Activated CD8-positive, alpha-beta memory T cell treated with anti-CD3 and anti-CD28 coated beads, Interleukin-2, amount 50 U/mL, for 48 hours (primary cell): ENCODE results near the gene DNAH8.

Source experiments
- DNase-seq: peaks from one replicate; pipeline ENCODE4 v3.0.0-alpha.2; 2020

The DNAH8 gene

DNA sequence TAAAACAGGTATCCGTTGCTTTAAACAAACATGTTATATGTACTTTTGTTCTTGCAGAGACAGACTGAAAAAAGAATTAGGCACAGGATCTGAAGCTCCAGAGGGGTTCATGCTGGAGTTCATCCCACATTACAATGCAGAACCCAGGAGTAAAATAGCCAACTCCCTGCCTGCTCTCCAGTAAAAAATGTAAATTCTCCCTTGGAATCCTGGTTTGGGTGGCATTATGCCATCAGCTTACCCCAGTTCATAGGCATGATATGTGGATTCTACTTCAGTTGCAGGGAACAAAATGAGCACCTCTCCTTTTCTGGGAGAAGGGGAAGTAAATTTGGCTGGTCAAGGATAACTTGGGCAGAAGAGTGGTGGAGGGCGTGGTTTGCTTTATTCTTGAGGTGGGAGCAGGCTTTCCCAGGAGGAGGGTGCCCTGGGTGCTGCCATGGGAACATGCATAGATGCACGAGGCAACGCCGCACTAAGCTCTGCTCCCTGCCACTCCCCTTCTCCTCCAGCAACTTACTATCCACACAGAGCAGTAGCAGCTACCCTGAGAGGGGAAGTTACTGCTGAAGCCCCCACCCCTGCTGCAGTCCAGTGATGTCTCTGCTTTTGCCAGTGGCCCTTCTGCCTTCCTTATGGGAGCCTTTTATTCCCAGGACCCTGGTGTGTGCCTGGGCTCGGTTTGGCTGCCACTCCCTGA lies 261.8 kb downstream of the DNAH8 start:
- DNase-seq = no peak

DNA sequence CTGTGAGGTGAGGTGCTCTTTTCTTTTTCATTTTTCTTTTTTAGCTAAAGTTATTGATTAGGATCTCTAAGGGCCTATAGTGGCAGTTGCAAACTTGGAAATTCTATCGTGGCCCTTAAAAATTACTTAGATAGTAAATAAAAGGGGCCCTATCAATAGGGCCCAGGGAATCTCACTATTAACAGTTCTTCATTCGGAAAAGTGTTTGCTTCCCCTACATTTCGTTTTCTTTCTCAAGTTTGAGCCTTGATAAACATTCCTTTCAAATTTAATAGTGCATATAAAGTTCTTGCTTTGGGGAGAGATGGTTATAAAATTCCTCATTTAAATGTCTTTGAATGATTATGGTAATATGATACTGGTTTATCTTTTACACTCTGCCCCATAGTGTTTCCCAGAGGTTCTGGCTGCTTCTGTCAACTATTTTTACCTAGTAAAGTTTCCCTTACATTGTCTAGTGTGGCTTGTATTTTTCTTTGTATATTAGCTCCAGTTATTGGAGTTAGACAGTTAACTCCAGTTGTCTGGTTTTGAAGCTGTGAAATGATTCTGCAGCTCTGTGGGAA lies 263.1 kb downstream of the DNAH8 start:
- DNase-seq = no peak

DNA sequence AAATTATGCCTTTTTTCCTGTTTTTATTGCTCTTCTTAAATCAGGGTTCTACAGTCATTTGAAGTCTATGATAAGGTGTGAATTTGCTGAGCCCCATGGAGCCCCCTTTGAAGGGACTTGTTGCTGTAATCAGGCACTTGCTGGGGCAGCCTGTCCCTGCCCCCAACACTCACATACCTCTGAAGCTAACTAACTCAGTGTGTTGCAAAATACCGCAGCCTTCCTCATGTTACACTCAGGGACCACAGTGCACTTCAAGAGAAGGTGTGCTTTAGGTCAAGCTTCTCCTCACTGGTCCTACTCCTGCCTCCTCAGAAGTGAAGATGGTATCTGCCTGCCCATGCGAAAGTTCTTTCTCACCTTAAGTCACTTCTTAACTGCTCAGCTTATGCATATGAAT lies 267.4 kb downstream of the DNAH8 start:
- no peak for DNase-seq

DNA sequence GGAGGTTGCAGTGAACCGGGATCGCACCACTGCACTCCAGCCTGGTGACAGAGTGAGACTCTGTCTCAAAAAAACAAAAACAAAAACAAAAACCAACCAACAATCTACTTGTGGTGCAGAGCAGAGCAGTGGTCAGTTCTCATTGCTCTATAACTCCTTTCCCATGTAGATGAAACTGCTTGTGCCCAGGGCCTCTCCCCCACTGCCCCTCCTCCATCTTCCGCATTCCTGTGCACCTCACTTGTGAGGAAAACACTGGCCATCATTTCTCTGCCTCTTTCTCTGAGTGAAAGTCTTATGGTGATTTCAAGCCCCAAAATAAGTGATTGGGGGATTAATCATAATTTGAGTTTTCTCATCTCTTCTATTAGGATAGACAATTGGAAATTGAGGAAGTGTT lies 269.6 kb downstream of the DNAH8 start:
- no peak for DNase-seq

DNA sequence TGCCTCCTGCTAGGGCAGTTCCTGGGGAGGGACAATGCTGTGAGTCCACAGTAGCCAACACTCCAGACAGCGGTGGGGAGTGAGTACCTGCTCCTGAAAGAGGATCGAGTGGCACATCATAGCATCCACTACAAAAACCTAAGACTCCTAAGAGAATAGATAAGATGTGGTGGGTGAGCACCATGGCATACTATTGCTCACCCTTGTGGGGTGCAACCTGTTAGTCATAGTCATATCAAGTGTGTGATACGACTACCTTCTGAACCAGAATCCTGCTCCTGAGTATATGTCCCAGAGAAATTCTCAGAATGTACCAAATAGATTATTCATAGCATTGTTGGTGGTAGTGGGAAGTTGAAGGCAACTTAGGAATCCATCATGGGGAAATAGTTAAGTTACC lies 270.7 kb downstream of the DNAH8 start:
- DNase-seq = no peak

DNA sequence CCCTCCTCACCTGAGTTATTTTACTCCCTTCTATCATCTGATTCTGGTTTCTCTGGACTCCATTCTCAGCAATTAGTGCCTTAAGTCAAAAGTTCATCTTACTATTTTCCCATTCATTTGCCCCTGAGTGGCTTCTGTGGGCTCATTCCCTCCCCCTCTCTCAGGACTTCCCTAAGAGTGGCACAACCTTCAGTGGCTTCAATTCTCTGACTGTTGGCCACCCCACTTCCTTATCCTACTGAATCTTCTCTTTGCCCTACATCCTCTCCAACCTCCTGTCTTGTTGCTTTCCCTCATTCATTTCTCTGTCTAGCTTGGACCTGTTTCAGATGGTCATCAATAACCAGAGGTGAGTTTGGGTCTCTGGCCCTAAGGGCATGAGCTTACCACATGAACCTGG lies 272.4 kb downstream of the DNAH8 start:
- no peak for DNase-seq

DNA sequence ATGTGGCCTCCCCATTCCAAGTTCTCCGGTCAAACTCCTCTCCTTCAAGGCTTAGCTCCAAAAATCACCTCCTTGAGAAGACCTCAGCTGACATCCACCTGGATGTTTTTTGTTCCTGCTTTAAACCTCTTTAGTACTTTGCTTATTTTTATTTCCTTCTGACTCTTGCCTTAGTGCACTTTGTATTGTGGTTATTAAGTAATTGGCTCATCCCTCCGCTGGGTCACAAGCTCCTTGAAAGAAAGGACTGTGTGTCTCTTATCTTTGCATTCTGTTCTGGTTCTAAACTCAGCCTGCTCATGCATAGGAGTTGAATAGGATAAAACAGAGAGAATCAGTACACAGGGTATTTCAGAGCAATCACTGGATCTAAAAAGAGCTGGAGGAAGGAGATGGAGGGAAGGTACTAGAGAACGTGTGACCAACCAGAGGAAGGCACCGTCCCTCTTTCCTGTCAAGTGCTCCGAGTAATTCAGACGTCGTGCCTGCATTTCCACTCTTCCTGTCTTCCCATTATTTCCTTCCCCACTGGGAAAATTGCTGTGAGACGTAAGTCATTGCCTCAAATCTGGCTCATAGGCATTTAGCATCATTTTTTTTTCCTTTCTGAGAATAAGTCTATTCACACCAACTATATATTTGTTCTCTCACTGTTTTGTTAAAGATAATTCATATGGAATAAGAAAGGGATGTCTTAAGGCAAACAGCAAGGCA lies 273.8 kb downstream of the DNAH8 start:
- no peak for DNase-seq

DNA sequence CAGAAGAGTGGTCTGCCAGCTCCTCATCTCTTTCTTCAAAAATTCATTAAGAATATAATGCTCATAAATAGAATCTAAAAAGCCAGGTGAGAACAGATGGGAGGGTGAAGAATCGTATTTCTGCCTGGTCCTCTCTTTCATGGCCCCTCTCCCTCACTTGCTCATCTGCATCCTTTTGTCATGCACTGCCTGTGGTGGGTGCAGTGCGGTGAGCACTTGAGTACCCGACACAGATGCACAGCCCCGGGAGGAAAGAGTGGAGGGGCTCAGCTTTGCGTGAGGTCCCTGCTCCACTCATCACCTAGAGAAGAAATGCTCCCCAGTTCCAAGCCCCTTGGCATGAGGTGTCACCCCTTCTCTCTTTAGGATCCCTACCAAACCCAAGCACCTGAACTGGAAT lies 275.4 kb downstream of the DNAH8 start:
- DNase-seq = no peak

DNA sequence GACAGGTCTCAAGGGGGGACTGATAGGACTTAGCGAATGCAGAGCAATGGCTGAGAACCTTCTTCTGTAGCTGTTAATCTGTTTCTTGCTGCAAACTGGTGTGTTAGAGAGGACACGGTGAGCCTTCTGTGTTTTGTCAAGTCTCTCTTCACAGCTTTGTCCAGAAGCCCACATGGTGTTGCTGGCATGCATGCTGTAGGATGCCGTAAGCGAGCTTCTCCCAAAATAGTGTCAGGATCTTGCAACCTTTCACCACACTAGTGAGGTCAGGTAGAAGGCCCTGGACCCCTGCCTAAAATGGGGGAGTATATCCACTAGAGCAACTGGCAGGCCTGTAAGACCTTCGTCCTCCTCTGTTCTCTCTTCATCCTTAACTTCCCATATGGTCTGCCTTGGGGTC lies 281.6 kb downstream of the DNAH8 start:
- DNase-seq = no peak

DNA sequence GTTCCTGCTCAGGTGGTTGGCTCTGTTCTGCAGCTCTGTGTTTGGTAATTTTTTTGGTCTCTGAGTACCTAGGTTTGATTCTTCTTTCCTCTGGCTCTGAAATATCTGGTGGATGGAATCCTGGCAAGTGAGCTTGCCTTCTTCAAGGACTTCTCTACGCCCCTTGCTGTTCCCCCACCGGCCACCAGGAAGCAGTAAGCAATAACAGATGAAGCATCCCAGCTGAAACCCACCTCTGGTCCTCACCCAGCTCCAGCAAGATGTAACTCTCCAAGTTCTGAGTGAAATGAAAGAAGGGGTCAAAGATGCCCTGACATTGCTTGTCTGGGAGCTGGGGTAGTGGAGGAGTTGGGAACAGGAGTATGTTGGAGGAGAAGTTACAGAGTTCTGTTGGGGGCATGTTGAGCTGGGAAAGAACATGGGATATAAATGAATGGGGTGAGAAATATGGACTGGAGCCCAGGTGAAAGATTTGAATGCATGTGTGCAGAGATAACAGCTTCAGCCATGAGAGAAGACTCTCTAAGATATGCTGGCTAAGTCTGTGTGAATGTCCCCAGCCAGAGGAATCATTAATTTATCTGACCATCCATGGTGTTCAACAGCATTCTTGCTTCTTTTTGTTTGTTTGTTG lies 282.1 kb downstream of the DNAH8 start:
- DNase-seq = peak; percentile 59

DNA sequence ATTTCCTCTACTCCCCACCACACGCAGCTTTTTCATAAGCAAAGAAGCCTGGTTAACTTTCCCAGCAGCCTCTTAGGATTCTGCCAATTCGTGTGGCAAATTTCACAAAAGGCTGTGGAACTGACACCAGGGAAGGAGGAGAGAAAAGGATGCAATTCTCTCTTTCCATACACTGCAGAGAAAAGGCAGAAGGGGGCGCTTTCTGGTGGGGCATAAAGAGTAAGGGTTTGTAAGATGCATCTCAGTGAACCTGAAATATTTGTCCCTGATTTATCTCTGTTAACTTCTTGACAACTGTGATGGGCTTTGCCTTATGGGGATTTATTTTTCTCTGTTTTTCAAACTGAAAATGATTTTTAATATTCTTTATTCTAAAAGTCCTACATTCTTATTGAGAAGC lies 288.0 kb downstream of the DNAH8 start:
- DNase-seq = no peak

DNA sequence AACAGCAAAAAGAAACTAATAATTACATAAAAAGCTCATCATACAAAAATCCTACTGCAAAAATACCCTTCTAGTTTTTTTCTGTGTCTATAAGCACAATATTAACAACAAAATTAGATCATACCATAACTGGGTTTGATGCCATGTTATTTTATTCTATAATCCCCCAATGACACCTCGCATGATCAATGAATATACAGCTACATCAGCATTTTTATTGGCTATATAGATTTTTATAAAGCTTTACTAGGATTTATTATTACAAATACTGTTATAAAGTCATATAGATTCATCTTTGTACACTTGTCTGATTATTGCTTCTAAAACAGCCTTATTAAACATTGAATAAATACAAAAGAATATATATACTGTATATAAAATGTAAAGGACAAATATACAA lies 288.4 kb downstream of the DNAH8 start:
- DNase-seq = no peak

DNA sequence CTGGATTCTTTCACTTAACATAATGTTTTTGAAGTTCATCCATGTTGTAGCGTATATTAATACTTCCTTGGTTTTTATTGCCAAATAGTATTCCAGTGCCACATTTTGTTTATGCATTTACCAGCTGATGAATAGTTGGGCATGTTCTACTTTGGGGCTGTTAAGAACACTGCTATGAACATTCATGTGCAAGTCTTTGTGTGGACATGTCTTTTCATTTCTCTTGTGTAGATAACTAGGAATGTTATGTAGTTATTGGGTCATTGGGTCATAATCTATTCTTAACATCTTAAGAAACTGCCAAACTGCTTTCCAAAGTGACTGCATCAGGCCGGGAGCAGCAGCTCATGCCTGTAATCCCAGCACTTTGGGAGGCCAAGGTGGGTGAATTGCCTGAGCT lies 289.7 kb downstream of the DNAH8 start:
- DNase-seq = no peak

DNA sequence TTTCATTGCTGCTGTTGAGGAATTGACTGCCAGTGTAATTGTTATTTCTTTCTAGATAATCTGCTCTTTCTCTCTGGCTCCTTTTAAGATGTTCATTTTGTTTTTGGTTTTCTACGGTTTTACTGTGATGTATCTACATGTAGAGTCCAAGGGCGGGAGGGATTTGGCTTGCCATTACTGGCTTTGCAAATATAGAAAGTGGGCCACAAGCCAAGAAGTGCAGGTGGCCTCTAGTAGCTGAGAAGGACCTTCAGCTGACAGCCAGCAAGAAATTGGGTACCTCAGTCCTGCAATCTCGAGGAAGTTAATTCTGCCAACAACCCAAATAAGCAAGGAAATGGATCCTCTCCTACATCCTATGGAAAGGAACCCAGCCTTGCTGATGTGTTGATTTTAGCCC lies 290.7 kb downstream of the DNAH8 start:
- no peak for DNase-seq

DNA sequence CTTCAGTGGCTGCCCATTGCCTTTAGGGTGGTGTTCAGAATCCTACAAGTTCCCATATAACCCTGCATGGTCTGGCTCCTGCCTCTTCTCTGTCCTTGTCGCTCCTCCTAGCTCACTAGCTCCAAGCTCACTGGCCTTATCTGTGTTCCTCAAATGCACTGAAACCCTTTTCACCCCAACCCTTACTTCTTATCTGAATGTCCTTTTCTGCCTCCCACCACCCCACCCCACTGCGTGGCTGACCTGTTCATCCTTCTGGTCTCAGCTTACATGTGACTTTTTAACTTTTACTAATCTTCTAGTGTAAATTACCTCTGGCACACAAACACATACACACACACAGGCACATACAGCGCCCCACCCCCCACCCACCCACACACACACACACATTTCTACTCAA lies 292.5 kb downstream of the DNAH8 start:
- no peak for DNase-seq

DNA sequence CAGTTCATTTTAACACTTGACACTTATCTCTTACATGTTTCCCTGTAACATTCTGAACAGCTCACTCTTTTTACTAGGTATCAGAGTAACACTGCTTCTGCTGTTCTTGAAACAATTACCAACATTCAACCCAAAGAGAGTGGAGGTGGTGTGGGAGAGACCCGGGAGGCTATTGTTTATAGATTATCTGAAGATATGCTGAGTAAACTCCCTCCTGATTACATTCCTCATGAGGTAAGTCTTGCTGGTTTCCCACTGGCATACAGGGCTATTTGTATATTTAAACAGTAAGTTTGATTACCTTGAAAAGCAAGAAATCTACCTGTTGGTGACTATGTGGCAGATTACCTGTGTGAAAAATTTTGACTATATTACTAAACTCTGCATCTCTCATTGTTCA lies 293.6 kb downstream of the DNAH8 start:
- DNase-seq = no peak

DNA sequence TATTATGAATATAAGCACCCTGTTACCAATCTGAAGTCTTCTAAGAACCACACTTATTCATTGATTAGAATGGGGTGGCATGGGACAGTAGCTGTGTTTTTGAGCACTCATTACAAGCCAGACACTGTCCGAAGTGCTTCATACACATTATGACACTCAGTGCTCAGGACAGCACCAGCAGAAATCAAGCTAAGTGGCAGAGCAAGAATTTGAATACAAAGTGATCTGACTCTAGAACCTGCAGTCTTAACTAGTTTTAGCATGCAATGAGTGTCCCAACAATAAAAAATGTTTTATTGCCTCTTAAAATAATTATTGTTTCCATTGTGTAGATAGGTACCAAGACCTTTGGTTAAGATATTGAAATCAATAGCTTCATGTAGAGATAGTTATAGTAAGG lies 294.4 kb downstream of the DNAH8 start:
- DNase-seq = no peak

DNA sequence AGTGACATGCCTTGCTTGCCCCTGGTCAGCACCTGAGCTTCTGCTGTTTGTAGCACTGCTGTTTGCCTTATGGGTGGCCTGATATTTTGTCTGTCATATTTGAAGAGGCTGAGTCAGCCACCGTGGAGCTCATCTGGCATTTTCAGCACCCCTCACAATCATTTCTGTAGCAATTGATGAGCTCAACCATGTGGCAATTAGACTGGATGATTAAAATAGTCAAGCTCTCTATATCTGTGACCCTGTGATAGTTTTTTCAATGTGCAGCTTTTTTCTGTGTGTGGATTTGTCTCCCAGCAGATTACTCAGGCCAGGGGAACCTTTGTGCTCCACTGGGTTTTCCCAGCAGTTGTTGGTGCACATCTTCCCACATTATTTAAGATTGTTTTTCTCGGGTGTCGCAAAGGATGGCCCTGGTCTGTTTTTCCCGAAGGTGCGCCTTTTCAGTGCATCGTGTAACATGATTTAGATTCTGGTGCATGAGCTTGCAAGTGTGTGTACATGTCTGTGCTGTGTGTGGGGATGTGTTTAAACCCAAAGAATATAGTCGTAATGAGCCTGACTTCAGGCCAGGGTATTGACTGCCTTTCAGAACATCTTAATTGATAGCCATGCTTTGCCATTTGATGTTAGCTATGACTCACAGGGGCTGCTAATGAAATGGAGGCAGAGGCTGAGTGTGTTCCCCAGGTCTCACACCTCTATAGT lies 301.9 kb downstream of the DNAH8 start:
- DNase-seq = no peak

DNA sequence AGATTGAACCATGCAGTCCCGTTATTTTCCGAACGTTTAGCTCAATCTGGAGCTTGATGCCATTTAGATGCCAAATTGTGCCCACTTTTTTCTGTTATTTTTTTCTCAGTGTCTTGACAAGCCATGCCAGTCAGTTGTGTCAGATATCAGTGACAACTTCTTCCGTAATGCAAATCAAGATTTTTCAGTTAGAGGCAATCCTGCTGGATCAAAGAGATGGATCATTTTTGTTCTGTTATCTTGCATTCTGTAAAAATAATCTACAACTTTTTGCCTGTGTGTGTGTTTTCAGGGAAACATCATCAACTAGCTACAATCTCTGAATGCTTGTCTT lies 302.4 kb downstream of the DNAH8 start:
- no peak for DNase-seq

DNA sequence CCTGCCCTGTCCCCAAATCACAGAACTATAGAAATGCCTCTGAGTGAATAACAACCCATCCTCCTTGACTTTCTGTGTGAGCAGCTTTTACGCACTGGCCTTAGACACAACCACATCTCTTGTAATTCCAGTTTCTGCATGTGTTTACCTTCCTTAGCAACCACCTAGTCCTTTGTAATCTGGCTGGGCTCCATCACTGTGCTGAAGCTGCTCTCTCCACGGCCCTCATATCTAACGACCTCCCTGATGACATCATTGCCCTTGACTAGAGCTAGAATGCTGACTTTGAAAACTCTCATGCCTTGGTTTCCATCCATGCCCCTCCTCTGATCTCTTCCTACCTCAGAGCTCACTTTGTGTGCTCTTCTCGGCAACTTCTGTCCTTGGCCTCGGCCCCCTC lies 303.0 kb downstream of the DNAH8 start:
- DNase-seq = no peak

DNA sequence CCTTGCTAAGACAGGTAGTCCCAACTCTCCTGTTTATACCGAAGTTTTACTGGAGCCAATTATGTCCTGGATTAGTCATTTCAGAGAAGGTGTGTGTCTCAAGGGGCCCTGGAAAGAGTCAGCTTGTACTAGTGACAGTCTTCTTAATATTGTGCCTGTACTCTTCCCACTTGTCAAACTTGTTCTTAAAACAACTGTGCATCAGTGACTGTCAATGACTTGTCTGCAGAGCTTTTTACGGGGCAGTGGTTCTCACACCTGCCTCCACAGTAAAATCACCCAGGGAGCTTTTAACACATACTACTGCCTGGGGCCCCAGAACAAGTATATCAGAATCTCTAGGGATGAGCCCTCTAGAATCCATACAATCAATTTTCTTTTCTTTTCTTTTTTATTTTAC lies 305.0 kb downstream of the DNAH8 start:
- no peak for DNase-seq

DNA sequence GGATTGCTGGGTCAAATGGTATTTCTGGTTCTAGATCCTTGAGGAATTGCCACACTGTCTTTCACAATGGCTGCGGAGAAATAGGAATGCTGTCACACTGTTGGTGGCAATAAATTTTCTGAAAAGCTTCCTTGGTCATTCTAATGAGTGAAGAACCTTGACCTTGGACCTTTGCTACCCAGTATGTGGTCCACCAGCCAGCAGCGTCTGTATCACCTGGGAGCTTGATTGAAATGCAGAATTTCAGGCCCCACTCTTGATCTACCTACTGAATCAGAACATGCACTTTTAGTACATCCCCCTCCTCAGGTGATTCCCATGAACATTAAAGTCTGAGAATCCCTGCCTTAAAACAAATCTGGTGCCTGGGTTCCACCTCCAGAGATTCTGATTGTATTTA lies 305.9 kb downstream of the DNAH8 start:
- DNase-seq = no peak

DNA sequence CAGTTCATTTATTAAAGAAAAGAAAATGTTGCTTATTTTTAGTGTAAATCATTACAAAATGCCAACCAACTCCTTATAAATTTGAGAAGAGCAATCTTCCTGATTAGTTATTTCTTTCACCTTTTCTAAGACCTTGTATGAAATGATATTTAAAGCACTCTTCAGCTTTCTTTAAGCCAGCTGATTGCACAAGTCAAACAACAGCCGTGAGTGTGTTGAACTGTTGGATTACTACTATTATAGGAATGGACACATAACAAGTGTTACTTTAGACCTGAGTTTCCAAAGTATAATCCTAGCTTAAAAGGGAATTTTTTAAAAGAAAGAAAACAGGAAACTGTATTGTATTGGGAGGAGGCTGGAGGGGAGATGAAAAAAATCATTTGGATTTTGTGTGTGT lies 306.7 kb downstream of the DNAH8 start:
- DNase-seq = no peak

DNA sequence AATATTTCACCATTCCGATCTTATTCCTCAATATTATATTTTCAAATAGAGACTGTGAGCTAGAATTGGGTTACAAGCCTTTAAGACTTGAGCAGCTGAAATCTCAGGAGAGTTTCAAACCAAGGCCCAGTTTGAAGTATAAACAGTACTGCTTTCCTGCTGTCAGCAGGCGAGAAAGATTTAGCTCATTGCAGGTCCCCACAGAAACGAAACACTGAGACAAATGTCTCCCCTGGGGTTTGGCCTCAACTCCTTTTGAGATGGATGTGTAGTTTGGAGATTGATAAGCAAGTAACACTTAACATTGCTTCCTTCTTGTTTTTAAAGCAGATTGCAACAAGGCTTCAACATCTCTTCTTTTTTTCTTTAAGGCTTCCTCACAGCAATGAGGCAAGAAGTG lies 311.1 kb downstream of the DNAH8 start:
- no peak for DNase-seq
